ENCODE data around the gene RPIA.

Gene RPIA

GRCh38 chr2:88686320-88686719 is 5.2 kb upstream of the RPIA start:
- no peak for DNase-seq (ENCODE audit: low read depth in 2 of 2)

GRCh38 chr2:88687384-88687783 is 4.1 kb upstream of the RPIA start:
- DNase-seq (ENCODE audit: low read depth in 2 of 2): no peak

DNA sequence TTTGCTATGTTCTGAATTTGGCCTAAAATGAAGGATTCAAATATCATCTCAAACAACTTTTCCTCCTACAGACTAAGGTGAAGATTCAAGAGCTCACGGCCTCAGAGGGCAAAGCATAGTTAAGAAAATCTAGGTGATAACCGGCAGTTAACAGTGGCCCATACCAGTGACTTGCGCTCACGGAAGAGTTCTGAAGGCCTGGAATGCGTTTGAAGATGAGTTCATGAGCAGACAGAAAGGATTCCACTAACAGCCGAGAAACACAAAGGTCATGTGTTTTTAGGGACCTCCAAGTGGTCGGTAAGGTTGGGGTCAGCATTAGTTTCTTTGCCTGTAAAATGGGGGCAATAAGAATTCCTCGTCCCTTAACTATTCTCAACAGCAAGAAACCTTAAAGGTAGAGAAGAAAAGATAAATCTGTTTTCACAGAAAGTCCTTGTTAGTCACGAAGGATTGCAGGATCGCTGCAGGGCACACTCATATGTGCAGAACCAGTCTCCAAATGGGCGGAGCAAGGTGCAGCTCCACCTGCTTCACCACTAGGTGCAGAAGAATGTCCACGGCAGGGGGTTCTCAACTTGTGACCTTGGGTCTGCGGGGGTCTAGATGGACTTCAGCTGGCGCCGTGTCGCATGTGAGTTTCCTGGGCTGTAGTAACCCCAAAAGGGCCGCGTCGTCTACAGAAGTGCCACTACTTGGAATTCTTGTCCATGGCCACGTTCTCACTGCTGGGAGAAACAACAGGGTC is 708 bp upstream of the RPIA start:
- DNase-seq (ENCODE audit: low read depth in 2 of 2): peak; percentile 19 to 23

GRCh38 chr2:88692187-88692586 is 714 bp downstream of the RPIA start:
- peak in 1 of 2 donors; percentile 14 for DNase-seq (ENCODE audit: low read depth in 2 of 2)

GRCh38 chr2:88693911-88694414 is 2.5 kb downstream of the RPIA start:
- no peak for DNase-seq (ENCODE audit: low read depth in 2 of 2)

DNA sequence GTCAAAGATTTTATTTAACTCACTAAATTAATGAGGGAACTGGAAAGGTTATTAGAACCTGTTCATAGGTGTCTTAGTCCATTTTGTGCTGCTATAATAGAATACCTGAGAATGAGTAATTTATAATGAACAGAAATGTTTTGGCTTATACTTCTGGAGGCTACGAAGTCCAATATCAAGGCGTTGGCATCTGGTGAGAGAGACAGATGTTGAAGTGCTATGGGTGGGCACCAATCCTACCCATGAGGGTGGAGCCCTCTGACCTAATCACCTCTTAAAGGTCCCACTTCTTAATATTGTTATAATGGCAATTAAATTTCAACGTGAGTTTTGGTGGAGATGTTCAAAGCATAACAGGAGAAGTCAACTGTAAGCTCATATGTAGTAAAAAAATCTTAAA is 5.1 kb downstream of the RPIA start:
- DNase-seq (ENCODE audit: low read depth in 2 of 2): no peak

GRCh38 chr2:88697370-88698026 is 6.0 kb downstream of the RPIA start:
- DNase-seq (ENCODE audit: low read depth in 2 of 2): no peak

GRCh38 chr2:88698027-88698413 is 6.5 kb downstream of the RPIA start:
- no peak for DNase-seq (ENCODE audit: low read depth in 2 of 2)

GRCh38 chr2:88698498-88699233 is 7.2 kb downstream of the RPIA start:
- no peak for DNase-seq (ENCODE audit: low read depth in 2 of 2)

- no peak for DNase-seq (ENCODE audit: low read depth in 2 of 2)
Measured at GRCh38 chr2:88707003-88707402, 15.5 kb downstream of the RPIA start.

DNA sequence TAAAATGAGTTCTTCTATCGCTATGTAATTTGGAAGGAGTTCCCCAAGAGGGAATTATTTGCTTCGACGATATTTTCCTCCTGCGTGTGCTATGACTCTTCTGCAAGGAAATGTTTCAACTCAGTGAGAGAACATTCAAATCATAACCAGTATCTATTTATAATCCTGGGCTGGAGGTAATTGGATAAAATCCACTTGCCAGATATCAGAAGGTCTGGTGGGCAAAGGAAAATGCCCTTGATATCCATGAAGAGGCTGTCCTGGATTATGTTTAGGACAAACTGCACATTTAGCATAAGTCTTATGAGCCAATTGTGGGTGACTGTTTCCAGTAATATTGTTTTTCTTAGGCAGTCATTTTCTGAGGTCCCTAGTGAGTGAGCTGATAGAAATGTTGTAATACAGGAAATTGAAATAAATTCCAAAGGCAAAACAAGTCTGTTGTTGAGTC is 17.7 kb downstream of the RPIA start:
- DNase-seq (ENCODE audit: low read depth in 2 of 2): no peak

DNA sequence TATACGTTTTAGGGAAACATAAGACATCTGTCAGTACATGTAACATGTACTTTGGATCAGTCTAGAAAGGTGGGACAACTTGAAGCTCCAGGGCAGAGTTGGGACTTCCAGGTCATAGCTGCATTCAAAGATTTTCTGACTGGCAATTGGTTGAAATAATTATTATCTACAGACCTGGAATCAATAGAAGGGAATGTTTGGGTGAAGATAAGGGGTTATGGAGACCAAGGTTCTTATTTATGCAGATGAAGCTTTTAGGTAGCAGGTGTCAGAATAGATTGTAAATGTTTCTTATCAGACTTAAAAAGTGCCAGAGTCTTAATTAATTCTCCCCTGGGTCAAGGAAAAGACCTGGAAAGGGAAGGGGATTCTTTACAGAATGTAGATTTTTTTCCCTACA is 19.8 kb downstream of the RPIA start:
- DNase-seq (ENCODE audit: low read depth in 2 of 2): no peak

DNA sequence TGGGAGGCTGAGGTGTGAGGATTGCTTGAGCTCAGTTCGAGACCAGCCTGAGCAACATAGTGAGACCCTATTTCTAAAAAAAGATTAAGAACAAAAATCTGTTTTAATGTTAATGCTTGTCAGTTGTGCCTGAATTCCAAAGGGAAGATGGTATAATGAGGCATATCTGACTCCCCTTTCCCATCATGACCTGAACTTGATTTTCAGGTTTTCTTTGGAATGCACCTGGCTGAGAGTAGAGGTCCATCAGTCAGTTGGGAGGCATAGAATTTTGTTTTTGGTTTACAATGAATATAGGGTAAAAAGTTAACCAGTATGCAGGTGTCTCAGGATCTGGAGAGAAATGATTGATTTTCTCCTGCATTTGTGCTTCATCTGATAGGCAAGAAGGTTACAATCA is 20.4 kb downstream of the RPIA start:
- DNase-seq (ENCODE audit: low read depth in 2 of 2): no peak

GRCh38 chr2:88713408-88713807 is 21.9 kb downstream of the RPIA start:
- DNase-seq (ENCODE audit: low read depth in 2 of 2): no peak

DNA sequence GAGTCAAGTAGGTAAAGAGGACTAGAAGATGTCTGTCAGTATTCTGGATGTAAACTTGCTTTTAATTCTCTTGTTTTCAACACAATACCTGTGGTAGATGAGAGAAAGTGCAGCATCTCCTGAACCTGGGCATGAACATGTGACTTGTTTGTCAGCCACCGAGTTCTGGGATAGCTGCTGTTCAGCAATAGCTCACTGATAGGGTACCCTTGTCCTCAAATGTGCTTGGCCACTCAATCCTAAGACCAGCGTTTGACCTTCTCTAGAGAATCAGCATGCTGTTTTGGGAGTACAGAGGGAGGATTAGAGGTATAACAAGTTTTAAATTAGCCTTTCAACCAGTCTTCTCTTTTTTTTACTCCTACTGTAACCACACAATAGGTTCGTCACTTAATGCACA is 23.2 kb downstream of the RPIA start:
- no peak for DNase-seq (ENCODE audit: low read depth in 2 of 2)

DNA sequence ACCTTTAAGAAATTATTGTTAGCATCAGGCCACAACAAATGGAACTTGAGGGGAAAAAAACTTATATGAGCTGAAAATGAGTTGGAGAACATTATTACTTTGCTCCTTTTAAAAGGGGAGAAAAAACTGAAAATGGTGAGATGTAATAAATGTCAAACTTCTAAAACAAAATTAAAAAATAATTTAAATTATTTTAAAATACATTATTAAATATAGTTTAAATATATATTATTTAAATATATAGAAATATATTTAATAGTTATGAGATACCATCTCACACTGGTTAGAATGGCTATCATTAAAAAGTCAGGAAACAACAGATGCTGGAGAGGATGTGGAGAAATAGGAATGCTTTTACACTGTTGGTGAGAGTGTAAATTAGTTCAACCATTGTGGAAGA is 28.9 kb downstream of the RPIA start:
- DNase-seq (ENCODE audit: low read depth in 2 of 2): no peak

DNA sequence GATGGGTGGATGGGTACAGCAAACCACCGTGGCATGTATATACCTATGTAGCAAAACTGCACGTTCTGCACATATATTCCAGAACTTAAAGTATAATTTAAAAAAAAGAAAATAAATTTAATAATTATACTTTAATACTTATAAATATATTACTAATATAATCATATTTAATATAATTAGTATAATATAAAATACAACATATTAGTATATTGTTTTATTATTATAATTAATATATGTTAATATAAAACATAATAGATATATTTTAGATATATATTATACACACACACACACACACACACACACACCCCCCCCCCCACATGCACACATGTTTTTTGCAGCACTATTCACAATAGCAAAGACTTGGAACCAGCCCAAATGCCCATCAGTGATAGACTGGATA is 29.8 kb downstream of the RPIA start:
- no peak for DNase-seq (ENCODE audit: low read depth in 2 of 2)

DNA sequence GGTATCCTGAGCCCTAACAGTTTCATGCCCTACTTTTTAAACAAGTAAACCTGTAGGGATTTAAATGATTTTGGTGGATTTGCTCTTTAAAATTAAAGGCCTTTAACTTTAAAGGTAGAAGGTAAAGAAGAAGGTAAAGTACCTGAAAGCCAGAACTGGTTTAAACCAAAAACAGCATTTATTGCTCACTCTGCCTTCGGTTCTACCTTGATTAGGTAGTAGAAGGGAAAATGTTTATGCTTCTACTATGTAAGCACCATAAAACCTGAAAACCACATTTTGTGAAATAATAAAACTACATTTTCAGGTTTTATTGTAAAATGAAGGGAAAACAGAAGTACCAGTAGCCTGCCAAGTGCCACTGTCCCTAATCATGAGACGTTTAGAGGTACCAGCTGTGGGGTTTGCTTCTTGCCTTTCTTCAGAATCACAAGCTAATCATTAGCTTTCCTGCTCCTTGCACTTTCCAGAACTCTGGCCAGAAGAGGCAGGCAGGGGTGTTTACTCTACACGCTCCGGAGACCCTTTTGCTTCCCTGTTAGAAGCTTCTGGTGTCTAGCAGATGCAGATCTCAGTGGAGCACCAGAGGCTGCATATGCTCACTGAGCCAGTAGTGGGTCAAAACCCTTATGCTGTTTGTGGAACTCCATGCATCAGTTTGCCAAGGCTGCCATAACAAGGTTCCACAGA is 33.3 kb downstream of the RPIA start:
- no peak for DNase-seq (ENCODE audit: low read depth in 2 of 2)

DNA sequence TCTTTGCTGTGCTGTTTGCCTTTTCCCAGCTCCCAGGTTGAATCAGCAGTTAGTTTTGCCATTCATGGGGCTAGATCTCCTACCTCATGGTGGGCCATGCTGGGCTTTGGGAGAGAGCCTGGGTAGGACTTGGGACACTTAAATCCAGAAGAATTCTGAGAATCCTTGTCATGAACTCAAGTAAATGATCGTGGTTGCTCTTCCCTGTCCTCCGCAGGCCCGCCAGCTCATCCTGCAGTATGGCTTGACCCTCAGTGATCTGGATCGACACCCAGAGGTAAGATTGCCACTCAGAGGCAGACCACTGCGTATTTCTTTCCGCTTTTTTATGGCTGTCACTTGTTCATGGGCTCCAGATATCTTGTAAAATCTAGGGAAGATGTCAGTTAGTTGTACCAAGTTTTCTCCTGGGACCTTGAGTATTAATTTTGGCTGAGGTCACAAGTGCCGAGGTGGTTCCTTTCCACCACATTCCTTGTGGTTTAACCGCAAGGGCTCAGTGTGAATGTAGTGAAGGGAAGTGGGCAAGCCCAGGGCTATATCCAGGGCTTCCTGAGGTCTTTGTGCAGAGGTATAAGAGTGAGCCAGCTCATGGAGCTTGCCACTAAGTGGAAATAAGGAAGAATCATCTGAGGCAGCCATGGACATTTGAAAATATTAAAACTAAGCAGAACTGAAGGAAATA is 37.7 kb downstream of the RPIA start:
- no peak for DNase-seq (ENCODE audit: low read depth in 2 of 2)

GRCh38 chr2:88733155-88733902 is 41.9 kb downstream of the RPIA start:
- DNase-seq (ENCODE audit: low read depth in 2 of 2): no peak

- no peak for DNase-seq (ENCODE audit: low read depth in 2 of 2)
Measured at GRCh38 chr2:88735133-88735532, 43.7 kb downstream of the RPIA start.

Data from activated CD4-positive, alpha-beta T cell treated with anti-CD3 and anti-CD28 coated beads for 24 hours (primary cell).